GM19099 (cell line): ENCODE results near the gene SLC50A1.

Experiments used
- POLR2A ChIP-seq: IDR thresholded peaks from 3 replicates; pipeline ENCODE4 v1.6.1; 2011; ENCODE audit warnings: low read depth; ENCODE audit not compliant: insufficient read length; ENCODE audit errors: extremely low read depth

Gene SLC50A1

DNA sequence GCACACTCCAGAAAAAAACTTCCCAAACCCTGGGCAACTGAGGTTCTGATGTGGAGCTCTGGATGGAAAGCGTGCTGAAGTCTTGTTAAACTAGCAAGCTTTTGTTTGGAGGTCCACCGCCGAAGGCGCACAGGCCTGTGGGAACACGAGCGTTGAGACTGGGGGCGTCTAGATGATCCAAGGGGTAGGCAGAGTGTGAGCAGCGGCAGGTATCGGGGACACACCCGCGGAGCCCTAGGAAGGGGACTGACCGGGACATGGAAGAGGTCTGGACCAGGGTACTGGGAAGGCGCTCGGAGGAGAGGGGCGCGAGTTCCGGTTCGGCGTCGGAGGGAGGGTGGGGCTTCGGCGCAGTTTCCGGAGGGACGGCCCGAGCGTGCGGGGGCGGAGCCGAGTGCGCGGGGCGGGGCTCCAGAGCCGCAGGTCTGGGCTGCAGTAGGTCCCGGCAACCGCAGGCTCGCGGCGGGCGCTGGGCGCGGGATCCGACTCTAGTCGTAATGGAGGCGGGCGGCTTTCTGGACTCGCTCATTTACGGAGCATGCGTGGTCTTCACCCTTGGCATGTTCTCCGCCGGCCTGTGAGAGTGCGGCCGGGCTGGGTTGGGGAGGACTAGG lies at the start of gene SLC50A1:
Gene SLC50A1, plus strand, starts transcription at position 438 of the 614 bp plus-strand sequence. Its CDS starts 60 bp downstream, at position 498.
- TF ChIP-seq POLR2A, result peak; percentile 90

- TF ChIP-seq POLR2A, result no peak
Measured at GRCh38 chr1:155086128-155086741, 49.4 kb upstream of the SLC50A1 start.

- no peak for TF ChIP-seq POLR2A
Measured at GRCh38 chr1:155086856-155087535, 48.7 kb upstream of the SLC50A1 start.

GRCh38 chr1:155091071-155092051 lies 44.3 kb upstream of the SLC50A1 start:
- no peak for TF ChIP-seq POLR2A

DNA sequence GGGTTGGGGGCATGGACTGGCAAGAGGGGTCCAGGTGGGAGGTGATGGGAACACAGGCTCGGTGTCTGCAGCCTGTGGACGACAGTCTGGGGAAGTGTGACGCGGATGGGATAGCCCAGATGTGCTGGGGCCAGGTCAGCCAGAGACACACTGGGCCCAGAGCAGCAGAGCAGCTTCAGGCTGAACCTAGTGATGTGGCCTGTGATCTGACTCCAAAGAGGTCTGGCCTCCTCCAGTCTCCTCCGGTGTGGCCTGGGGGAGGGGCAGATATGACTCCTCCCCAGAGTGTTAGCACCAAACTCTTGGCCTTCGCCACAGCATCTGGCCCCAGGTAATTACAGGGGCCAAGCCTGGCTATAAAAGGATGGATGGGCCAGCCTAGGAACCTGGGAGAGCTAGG lies 43.5 kb upstream of the SLC50A1 start:
- no peak for TF ChIP-seq POLR2A

- TF ChIP-seq POLR2A, result no peak
Measured at GRCh38 chr1:155092641-155093040, 43.0 kb upstream of the SLC50A1 start.

DNA sequence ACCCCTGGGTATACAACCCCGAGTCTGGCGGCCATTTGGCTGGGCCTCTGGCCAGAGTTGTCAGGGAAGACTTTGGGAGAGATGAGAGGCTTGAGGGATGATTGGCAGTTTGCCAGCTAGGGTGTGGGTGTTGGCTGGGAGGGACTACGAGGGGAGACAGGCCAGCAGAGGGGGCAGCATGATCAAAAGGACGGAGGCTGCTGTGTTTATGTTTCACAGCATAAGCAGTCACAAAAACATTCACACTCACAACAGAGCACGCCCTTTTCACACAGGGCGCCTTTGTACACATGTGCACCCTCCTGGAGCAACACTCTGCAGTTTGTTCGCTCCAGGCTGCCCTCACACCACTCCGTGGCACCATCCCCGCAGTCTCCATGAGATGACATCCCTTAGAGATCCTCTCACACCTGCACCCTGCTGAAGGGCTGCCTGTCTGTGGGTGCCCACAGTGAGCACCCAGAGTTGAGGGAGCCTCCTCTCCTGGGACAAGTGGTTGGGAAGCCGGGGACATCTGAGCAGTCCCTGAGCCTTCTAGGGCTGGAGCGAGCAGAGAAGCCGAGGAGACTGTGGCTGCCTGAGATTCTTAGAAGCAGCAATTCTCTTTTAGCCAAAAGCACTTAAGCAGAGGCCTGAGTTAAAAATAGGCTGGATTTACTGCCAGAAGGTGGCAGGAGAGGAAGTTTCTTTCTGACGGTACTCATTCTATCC lies 41.6 kb upstream of the SLC50A1 start:
- TF ChIP-seq POLR2A, result no peak

GRCh38 chr1:155094622-155094948 lies 41.1 kb upstream of the SLC50A1 start:
- TF ChIP-seq POLR2A, result no peak

DNA sequence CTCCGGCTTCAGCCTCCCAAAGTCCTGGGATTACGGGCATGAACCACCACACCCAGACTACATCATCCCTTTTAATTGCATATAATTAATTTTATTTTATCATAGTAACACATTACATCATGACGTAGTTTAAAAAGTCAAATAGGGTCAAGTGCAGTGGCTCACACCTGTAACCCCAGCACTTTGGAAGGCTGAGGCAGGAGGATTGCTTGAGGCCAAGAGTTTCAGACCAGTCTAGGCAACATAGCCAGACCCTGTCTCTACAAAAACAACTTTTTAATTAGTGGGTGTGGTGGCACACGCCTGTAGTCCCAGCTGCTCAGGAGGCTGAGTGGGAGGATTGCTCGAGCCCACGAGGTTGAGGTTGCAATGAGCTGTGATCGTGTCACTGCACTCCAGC lies 36.3 kb upstream of the SLC50A1 start:
- no peak for TF ChIP-seq POLR2A

DNA sequence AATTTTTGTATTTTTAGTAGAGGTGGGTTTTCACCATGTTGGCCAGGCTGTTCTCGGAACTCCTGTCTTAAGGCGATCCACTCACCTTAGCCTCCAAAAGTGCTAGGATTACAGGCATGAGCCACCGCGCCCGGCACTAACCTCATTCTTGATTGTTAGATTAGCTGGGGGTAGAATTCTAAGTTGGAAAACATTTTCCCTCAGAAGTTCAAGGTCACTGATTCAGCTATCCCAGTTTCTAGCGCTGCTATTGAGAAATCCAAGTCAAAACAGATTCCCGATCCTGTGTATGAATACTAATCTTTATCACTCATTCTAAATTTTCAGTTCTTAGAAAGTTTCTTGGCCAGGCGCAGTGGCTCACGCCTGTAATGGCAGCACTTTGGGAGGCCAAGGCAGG lies 32.3 kb upstream of the SLC50A1 start:
- TF ChIP-seq POLR2A, result no peak

GRCh38 chr1:155104605-155105534 lies 30.8 kb upstream of the SLC50A1 start:
- TF ChIP-seq POLR2A, result no peak

DNA sequence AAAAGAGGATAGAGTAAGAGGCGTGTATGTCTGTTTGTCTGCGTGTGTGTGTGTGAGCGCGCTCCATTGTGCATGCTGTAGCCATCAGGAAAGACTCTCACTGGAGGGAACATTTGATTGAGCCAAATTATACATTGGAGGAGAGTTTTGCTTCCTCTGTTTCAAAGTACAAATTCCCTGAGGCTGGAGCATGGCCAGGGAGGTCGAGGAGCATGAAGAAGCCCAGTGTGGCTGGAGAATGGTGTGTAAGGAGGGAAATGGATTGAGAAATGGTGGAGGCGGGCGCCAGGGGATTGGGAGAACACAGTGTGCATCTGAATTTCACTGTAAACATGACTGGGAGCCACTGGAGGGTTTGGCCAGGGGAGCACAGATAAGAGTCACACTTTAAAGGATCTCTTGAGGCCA lies 30.0 kb upstream of the SLC50A1 start:
- TF ChIP-seq POLR2A, result no peak

GRCh38 chr1:155106862-155107261 lies 28.8 kb upstream of the SLC50A1 start:
- TF ChIP-seq POLR2A, result no peak

DNA sequence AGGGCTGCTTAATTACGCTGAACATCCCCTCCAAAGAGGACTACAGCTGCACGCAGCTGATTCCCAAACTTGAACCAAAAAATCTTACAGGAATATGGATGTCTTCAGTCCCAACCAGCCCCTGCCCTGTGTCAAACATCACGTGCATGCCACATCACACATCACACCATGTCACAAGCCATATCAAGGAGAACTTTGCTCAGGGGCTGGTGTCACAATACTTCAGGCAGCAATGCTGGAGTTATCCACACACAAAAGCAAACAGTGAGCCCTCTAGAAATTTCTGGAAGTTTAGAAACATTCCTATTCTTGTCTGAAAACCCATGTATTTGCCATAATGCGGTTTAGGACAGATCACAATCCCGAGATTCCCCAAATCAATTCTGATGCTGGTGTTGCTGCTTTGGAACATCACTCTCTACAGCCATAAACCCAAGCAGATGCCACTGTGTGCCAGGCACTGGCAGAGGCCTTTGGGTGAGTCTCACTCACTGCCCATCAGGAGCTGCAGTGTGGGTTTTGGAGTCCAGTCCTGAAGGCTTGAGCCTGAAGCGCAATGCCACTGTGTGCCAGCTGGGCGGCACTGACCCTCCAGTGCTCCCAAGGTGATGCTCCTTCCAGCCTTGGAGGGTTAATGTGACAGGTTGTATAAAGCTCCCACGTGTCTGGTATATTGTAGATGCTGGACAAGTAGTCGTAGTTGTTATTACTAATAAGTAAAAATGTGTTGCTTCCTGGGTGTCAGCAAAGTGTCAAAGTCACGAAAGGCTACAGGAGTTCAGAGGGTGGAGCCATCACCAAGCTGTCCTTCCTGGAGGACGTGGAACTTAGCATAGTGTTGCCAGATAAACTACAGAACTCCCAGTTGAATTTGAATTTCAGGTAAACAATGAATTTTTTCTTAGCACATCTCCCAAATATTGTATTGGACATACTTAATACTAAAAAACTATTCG lies 28.1 kb upstream of the SLC50A1 start:
- no peak for TF ChIP-seq POLR2A
